Measurements from ENCODE around the gene GRAMD1A.

Gene GRAMD1A

DNA sequence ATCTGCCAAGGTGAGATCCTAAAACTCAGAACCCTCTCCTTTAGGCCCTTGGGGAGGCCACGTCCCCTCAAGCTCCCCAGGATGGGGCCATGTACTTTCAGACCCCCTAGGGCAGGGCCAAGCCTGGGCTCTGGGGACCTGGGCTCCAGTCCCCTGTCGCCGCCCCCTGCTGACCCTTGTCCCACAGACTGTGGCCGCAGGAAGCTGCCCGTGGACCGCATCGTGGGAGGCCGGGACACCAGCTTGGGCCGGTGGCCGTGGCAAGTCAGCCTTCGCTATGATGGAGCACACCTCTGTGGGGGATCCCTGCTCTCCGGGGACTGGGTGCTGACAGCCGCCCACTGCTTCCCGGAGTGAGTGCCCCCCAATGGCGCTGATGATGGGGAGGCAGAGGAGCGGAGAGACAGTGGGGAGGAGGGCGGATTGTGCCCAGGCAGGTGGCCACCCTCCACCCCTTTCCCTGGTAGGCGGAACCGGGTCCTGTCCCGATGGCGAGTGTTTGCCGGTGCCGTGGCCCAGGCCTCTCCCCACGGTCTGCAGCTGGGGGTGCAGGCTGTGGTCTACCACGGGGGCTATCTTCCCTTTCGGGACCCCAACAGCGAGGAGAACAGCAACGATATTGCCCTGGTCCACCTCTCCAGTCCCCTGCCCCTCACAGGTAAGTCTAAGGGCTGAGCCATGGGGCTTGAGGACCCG, 60.2 kb downstream of the GRAMD1A start:
- H3K4me1 ChIP-seq (ENCODE audit: control insufficient read depth, insufficient read depth, low read length), result 0 out of 2 replicates have a peak, but pooled peaks cover 10% of the 10 kb centered on the region
- no peak overlapping the region for H3K9ac ChIP-seq (ENCODE audit: low read length)
- H3K4me3 ChIP-seq (ENCODE audit: low read depth, low read length), result no peak overlapping the region
- no peaks in the 10 kb centered on the region for H3K36me3 ChIP-seq (ENCODE audit: control insufficient read depth, insufficient read depth, low read length)
- no peak overlapping the region for H3K27ac ChIP-seq (ENCODE audit: low read depth, low read length)
- no peaks in the 10 kb centered on the region for H3K27me3 ChIP-seq (ENCODE audit: control insufficient read depth, insufficient read depth, low read length)
- no peaks in the 10 kb centered on the region for H3K9me3 ChIP-seq (ENCODE audit: control insufficient read depth, insufficient read depth, low read depth, low read length)

DNA sequence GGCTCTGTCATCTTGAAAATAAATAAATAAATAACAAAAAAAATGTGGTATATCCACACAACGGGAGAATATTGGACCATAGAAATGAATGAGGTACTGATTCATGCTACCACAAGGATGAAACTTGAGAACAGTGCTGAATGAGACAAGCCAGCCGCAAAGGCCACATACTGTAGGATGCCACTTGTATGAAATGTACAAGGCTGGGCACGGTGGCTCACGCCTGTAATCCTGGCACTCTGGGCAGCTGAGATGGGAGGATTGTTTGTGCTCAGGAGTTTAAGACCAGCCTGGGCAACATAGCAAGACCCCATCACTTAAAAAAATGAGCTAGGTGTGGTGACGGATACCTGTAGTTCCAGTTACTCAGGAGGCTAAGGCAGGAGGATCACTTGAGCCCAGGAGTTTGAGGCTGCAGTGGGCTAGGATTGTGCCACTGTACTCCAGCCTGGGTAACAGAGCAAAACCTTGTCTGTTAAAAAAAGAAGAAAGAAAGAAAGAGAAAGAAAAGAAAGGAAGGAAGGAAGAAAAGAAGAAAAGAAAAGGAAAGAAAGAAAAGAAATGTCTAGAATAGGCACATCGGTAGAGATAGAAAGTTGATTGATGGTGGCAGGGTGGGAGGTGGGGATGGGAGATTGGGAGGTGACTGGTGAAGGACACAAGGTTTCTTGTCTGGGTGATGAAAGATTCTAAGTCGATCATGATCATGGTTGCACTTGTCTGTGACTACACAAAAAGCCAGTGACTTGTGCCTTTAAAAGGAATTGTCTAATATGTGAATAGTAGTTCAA, 61.7 kb downstream of the GRAMD1A start:
- Histone ChIP-seq H3K4me3 (ENCODE audit: low read depth, low read length) (no peak overlapping the region), H3K9me3 (ENCODE audit: control insufficient read depth, insufficient read depth, low read depth, low read length) (no peaks in the 10 kb centered on the region), H3K4me1 (ENCODE audit: control insufficient read depth, insufficient read depth, low read length) (no peaks in the 10 kb centered on the region), H3K27me3 (ENCODE audit: control insufficient read depth, insufficient read depth, low read length) (no peaks in the 10 kb centered on the region), H3K36me3 (ENCODE audit: control insufficient read depth, insufficient read depth, low read length) (no peaks in the 10 kb centered on the region), H3K27ac (ENCODE audit: low read depth, low read length) (no peak overlapping the region), H3K9ac (ENCODE audit: low read length) (no peak overlapping the region)

DNA sequence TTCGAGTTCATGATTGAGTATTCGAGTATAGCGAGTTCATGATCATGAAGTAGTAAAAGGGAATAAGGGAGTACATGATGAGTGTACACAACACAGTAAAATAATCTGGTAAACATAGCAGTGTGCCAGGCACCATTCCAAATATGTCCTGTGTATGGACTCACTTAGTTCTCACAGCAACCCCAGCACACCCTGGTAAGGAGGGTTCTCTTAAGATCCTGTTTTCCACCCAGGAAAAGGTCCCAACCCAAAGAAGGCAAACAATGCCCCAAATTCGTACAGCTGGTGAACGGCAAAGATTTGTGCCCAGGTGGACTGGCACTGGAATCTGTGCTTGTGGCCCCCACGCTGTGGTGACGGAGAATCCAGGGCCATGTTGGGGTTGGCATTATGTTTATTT, 62.8 kb downstream of the GRAMD1A start:
- H3K9me3 ChIP-seq (ENCODE audit: control insufficient read depth, insufficient read depth, low read depth, low read length), result no peaks in the 10 kb centered on the region

DNA sequence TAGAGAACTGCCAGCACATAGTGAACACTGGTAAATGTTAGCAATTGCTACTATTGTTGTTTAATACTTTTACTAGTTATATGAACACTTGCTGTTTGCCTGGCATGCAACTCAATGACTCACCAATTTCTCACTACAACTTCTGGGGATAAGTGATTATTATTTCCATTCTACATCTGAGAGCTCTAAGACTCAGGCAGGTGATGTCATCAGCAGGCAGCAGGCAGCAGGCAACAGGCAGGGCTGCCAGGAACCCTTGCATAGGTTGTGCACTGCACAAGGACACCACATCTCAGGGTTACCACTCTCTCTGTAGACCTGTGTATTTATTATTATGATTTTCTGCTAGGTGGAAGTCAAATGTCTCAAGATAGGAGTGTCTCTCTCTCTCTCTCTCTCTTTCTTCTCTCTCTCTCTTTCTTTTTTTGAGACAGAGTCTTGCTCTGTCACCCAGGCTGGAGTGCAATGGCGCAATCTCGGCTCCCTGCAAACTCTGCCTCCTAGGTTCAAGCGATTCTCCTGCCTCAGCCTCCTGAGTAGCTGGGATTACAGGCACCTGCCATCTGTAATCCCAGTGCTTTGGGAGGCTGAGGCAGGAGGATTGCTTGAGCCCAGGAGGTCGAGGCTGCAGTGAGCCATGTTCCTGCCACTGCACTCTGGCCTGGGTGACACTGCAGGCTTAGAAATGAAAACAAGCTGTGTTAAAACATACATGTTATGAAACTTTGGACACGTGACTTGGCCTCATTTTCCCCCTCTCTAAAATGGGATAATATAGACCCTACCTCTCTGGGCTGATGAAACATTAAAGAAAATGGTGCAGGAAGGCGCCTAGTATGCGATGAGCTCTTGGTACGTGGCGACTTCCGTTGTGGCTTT, 64.1 kb downstream of the GRAMD1A start:
- H3K36me3 ChIP-seq (ENCODE audit: control insufficient read depth, insufficient read depth, low read length), result no peaks in the 10 kb centered on the region
- H3K4me1 ChIP-seq (ENCODE audit: control insufficient read depth, insufficient read depth, low read length), result peaks cover 11% of the 10 kb centered on the region
- no peak overlapping the region for H3K9ac ChIP-seq (ENCODE audit: low read length)
- H3K27ac ChIP-seq (ENCODE audit: low read depth, low read length), result no peak overlapping the region
- H3K27me3 ChIP-seq (ENCODE audit: control insufficient read depth, insufficient read depth, low read length), result no peaks in the 10 kb centered on the region
- no peaks in the 10 kb centered on the region for H3K9me3 ChIP-seq (ENCODE audit: control insufficient read depth, insufficient read depth, low read depth, low read length)
- H3K4me3 ChIP-seq (ENCODE audit: low read depth, low read length), result no peak overlapping the region

More for the DNA sequence above, 62.8 kb downstream of the GRAMD1A start:
- no peaks in the 10 kb centered on the region for H3K36me3 ChIP-seq (ENCODE audit: control insufficient read depth, insufficient read depth, low read length)
- H3K27ac ChIP-seq (ENCODE audit: low read depth, low read length), result no peak overlapping the region
- no peak overlapping the region for H3K9ac ChIP-seq (ENCODE audit: low read length)
- no peaks in the 10 kb centered on the region for H3K4me1 ChIP-seq (ENCODE audit: control insufficient read depth, insufficient read depth, low read length)
- H3K4me3 ChIP-seq (ENCODE audit: low read depth, low read length), result no peak overlapping the region
- H3K27me3 ChIP-seq (ENCODE audit: control insufficient read depth, insufficient read depth, low read length), result no peaks in the 10 kb centered on the region

DNA sequence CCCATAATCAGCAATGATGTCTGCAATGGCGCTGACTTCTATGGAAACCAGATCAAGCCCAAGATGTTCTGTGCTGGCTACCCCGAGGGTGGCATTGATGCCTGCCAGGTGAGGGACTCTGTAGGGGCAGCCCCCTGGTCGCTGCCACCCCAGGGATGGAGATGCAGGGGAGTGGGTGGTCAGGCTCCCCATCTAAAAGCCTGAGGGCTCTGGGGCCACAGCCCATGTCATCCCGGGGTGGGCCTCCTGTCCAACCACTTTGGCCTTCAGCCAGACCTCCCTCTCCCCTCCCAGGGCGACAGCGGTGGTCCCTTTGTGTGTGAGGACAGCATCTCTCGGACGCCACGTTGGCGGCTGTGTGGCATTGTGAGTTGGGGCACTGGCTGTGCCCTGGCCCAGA, 65.5 kb downstream of the GRAMD1A start:
- Histone ChIP-seq H3K27me3 (ENCODE audit: control insufficient read depth, insufficient read depth, low read length) (no peaks in the 10 kb centered on the region), H3K4me1 (ENCODE audit: control insufficient read depth, insufficient read depth, low read length) (peaks cover 19% of the 10 kb centered on the region), H3K27ac (ENCODE audit: low read depth, low read length) (no peak overlapping the region), H3K9ac (ENCODE audit: low read length) (no peak overlapping the region), H3K36me3 (ENCODE audit: control insufficient read depth, insufficient read depth, low read length) (no peaks in the 10 kb centered on the region), H3K9me3 (ENCODE audit: control insufficient read depth, insufficient read depth, low read depth, low read length) (peaks cover 2% of the 10 kb centered on the region; the same call in 1 of the 2 replicates), H3K4me3 (ENCODE audit: low read depth, low read length) (no peak overlapping the region)

DNA sequence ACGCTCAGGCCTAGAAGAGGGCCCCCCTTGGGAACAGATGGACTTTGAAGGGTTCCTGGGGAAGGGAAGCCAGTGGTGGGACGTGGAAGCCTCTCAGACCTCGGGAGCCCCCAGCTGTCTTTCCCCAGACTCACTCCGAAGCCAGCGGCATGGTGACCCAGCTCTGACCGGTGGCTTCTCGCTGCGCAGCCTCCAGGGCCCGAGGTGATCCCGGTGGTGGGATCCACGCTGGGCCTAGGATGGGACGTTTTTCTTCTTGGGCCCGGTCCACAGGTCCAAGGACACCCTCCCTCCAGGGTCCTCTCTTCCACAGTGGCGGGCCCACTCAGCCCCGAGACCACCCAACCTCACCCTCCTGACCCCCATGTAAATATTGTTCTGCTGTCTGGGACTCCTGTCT, 66.0 kb downstream of the GRAMD1A start:
- H3K9ac ChIP-seq (ENCODE audit: low read length), result no peak overlapping the region
- no peaks in the 10 kb centered on the region for H3K36me3 ChIP-seq (ENCODE audit: control insufficient read depth, insufficient read depth, low read length)
- peaks cover 4% of the 10 kb centered on the region; the same call in 1 of the 2 replicates for H3K9me3 ChIP-seq (ENCODE audit: control insufficient read depth, insufficient read depth, low read depth, low read length)
- no peak overlapping the region for H3K27ac ChIP-seq (ENCODE audit: low read depth, low read length)
- no peaks in the 10 kb centered on the region for H3K27me3 ChIP-seq (ENCODE audit: control insufficient read depth, insufficient read depth, low read length)
- H3K4me3 ChIP-seq (ENCODE audit: low read depth, low read length), result no peak overlapping the region
- H3K4me1 ChIP-seq (ENCODE audit: control insufficient read depth, insufficient read depth, low read length), result peaks cover 19% of the 10 kb centered on the region

DNA sequence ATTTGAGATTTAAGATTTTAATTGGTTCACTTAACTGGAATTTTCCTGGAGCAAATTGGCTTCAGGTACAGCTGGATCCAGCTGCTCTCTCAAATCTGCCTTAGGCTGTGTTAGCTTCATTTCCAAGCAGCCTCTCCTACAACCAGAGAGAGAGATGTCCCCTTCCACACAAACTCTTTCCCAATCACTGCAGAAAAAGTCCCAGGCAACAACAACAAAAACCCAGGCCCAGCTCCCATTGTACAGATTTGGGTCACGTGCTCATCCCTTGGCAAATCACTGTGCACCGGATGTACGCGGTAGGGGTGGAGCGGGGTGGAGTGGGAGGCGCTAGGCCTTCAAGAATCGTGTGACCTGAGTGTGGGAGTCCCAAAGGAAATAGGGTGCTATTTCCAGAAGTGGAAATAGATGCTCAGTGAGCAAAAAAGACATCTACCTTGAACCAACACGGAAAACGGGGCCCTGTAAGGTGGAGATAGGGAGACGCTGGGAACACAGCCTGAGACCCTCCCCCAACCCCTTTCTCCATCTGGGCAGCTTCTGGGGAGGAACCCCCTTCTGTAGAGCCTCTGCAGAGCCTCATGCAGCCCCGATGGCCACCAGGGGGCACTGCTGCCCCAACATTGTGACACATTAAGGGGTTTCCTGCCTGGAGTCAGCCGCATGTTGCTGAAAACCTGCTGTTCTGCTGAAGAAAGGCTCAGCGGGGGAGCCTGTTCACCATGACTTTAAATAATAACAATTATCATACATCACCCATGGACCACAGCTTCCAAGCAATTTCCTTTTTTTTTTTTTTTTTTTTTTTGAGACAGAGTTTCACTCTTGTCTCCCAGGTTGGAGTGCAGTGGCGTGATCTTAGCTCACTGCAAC, 66.8 kb downstream of the GRAMD1A start:
- peak overlapping the region; percentile 50 for H3K9ac ChIP-seq (ENCODE audit: low read length)
- peak overlapping the region; percentile 50 for H3K27ac ChIP-seq (ENCODE audit: low read depth, low read length)
- H3K27me3 ChIP-seq (ENCODE audit: control insufficient read depth, insufficient read depth, low read length), result no peaks in the 10 kb centered on the region
- H3K36me3 ChIP-seq (ENCODE audit: control insufficient read depth, insufficient read depth, low read length), result no peaks in the 10 kb centered on the region
- H3K4me1 ChIP-seq (ENCODE audit: control insufficient read depth, insufficient read depth, low read length), result peaks cover 19% of the 10 kb centered on the region
- H3K9me3 ChIP-seq (ENCODE audit: control insufficient read depth, insufficient read depth, low read depth, low read length), result peaks cover 4% of the 10 kb centered on the region; the same call in 1 of the 2 replicates
- H3K4me3 ChIP-seq (ENCODE audit: low read depth, low read length), result peak overlapping the region; percentile 38; the same call in 1 of the 2 replicates

DNA sequence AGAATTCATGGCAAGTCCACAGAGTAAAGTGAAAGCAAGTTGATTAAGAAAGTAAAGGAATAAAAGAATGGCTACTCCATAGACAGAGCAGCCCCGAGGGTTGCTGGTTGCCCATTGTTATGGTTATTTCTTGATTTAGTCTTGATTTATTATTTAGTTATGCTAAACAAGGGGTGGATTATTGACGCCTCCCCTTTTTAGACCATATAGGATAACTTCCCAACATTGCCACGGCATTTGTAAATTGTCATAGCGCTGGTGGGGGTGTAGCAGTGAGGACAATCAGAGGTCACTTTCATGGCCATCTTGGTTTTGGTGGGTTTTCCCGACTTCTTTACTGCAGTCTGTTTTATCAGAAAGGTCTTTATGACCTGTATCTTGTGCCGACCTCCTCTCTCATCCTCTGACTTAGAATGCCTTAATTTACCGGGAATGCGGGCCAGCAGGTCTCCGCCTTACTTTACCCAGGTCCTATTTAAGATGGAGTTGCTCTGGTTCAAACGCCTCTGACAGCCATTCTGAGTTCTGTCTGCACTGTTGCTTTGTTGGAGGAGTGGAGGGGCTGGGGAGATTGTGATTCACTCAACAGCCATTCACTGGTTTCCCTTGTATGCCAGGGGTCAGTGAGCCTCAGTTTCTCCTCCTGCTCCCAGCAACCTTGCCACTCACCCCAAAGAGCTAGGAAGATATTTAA, 69.0 kb downstream of the GRAMD1A start:
- peaks cover 19% of the 10 kb centered on the region for H3K4me1 ChIP-seq (ENCODE audit: control insufficient read depth, insufficient read depth, low read length)
- no peaks in the 10 kb centered on the region for H3K36me3 ChIP-seq (ENCODE audit: control insufficient read depth, insufficient read depth, low read length)
- H3K4me3 ChIP-seq (ENCODE audit: low read depth, low read length), result no peak overlapping the region
- H3K9ac ChIP-seq (ENCODE audit: low read length), result peak overlapping the region; percentile 83
- H3K9me3 ChIP-seq (ENCODE audit: control insufficient read depth, insufficient read depth, low read depth, low read length), result peaks cover 4% of the 10 kb centered on the region; the same call in 1 of the 2 replicates
- peak overlapping the region; percentile 84; the same call in 1 of the 2 replicates for H3K27ac ChIP-seq (ENCODE audit: low read depth, low read length)
- no peaks in the 10 kb centered on the region for H3K27me3 ChIP-seq (ENCODE audit: control insufficient read depth, insufficient read depth, low read length)

DNA sequence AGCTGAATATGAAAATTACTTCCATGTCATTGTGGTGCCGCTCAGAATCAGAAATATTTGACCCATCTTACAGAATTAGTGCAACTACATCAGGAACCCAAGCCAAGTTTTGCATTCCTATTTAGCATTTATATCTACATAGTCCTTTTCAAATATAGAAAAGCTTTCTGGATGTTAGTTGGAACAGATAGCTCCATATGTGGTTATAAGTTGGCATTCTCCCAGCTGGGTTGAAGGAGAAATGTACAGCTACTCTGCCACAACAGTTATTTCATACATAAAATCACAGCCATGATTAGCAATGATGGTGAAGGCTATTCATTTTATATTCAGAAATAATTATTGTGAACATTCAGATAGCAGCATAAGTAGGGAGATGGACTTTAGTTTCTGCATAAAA, 69.6 kb downstream of the GRAMD1A start:
- peak overlapping the region; percentile 83 for H3K9ac ChIP-seq (ENCODE audit: low read length)
- H3K27ac ChIP-seq (ENCODE audit: low read depth, low read length), result peak overlapping the region; percentile 84; the same call in 1 of the 2 replicates
- H3K4me3 ChIP-seq (ENCODE audit: low read depth, low read length), result no peak overlapping the region
- no peaks in the 10 kb centered on the region for H3K36me3 ChIP-seq (ENCODE audit: control insufficient read depth, insufficient read depth, low read length)
- H3K27me3 ChIP-seq (ENCODE audit: control insufficient read depth, insufficient read depth, low read length), result no peaks in the 10 kb centered on the region
- peaks cover 4% of the 10 kb centered on the region; the same call in 1 of the 2 replicates for H3K9me3 ChIP-seq (ENCODE audit: control insufficient read depth, insufficient read depth, low read depth, low read length)
- peaks cover 19% of the 10 kb centered on the region for H3K4me1 ChIP-seq (ENCODE audit: control insufficient read depth, insufficient read depth, low read length)

Measured in HUES6 (cell line).